Colonic mucosa (tissue), 4 donors: ENCODE measurements around the gene RAB11FIP3. TPM values are rescaled to one million over a fixed set of nuclear protein-coding genes. Genes with fewer than 3 reads are reported as not detected.

Experiments
- DNase-seq: peaks from one replicate; pipeline ENCODE4 v3.0.0-alpha.2; 2020
- H3K27ac ChIP-seq: fragments of 200-600 bp; one replicate; pipeline ENCODE4 v1.8.0; 2021
- H3K27me3 ChIP-seq: fragments of 200-600 bp; one replicate; pipeline ENCODE4 v1.8.0; 2021
- H3K36me3 ChIP-seq: fragments of 200-600 bp; one replicate; pipeline ENCODE4 v1.8.0; 2021
- H3K4me1 ChIP-seq: fragments of 200-600 bp; one replicate; pipeline ENCODE4 v1.8.0; 2021; ENCODE audit warnings: mild to moderate bottlenecking
- H3K4me3 ChIP-seq: fragments of 200-600 bp; one replicate; pipeline ENCODE4 v1.8.0; 2021
- H3K9ac ChIP-seq, 2 donors: one replicate each; pipeline ENCODE4 v1.7.0; 2013; ENCODE audit warnings: control low read depth in 2 of 2, low read depth in 2 of 2, low read length in 2 of 2
- H3K9me3 ChIP-seq: fragments of 200-600 bp; one replicate; pipeline ENCODE4 v1.8.0; 2021
- CTCF ChIP-seq: fragments of 200-600 bp; IDR thresholded peaks from one replicate; pipeline ENCODE4 v1.8.0; 2022; ENCODE audit warnings: antibody characterized with exemption, mild to moderate bottlenecking
- intact Hi-C: fragments of 100-400 bp; cut with DNase I; formaldehyde crosslinking; loops from one replicate; pipeline ENCODE4 v1.14.1; 2022
- total RNA-seq, 2 donors: library from RNA; stranded (reverse); fragmentation: NEBNext Ultra II Directional in 1 of 2; extraction: Animal tissue kit (Norgen Biotek cat#: 25700) in 1 of 2; gene quantifications; one replicate each; pipeline ENCODE4 v1.2.1, GENCODE V29; 2021
- donor health status: healthy.
- donor health status: DM: no; HTN: no; CAD: no.
- donor health status: DM: no; HTN: no; CAD: no.

The RAB11FIP3 gene
- total RNA-seq, 2 donors from 2014 or later, result 20.9 to 22.3 TPM

DNA sequence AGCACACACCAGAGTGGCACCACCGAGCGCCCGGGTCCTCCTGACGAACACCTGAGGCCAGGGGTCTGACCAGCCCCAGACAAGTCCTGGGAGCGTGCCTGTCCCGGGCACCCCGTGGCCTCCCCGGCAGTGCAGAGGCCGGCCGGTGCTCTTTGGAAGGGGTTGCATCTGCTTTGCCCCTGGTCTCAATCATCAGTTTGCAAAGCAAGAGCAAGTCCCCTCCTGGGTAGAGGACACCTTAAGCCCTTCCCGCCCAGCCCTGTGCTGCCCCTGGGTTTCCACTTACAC, 90.4 kb downstream of the RAB11FIP3 start:
- H3K36me3 ChIP-seq, result no peaks in the 10 kb centered on the region
- no peaks in the 10 kb centered on the region for H3K9me3 ChIP-seq
- no peak overlapping the region for H3K9ac ChIP-seq
- intact Hi-C loops, result no loop called here
- no peak for DNase-seq
- H3K27ac ChIP-seq, result no peak overlapping the region
- H3K4me1 ChIP-seq, result no peaks in the 10 kb centered on the region
- H3K4me3 ChIP-seq, result no peak overlapping the region
- no peaks in the 10 kb centered on the region for H3K27me3 ChIP-seq
- no peak for TF ChIP-seq CTCF

- no peak overlapping the region for H3K4me3 ChIP-seq
- no peak for DNase-seq
- H3K4me1 ChIP-seq, result no peaks in the 10 kb centered on the region
- H3K27ac ChIP-seq, result no peak overlapping the region
- H3K9me3 ChIP-seq, result no peaks in the 10 kb centered on the region
- no peak overlapping the region for H3K9ac ChIP-seq
- H3K36me3 ChIP-seq, result no peaks in the 10 kb centered on the region
- intact Hi-C loops, result no loop called here
- no peaks in the 10 kb centered on the region for H3K27me3 ChIP-seq
- TF ChIP-seq CTCF, result no peak
These were observed 90.9 kb downstream of the RAB11FIP3 start for GRCh38 chr16:516301-516700.

DNA sequence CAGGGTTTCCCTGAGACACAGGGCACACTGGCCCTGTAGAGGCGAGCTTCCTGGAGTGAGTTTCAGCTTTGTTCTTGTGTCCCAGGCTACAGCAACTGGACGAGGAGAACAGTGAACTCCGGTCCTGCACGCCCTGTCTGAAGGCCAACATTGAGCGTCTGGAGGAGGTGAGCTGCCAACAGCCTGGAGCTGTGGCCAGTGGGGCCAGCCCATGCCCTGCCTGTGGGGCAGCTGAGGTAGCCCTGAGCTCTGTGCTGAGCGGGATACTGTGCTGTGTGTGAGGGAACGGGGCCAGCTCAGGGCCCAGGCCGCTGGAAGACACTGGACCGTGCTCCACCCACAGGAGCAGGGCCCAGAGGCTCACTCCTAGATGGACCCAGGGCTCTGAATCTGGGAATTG, 93.4 kb downstream of the RAB11FIP3 start:
- no peak overlapping the region for H3K4me3 ChIP-seq
- intact Hi-C loops, result no loop called here
- H3K9ac ChIP-seq, result no peak overlapping the region
- no peaks in the 10 kb centered on the region for H3K9me3 ChIP-seq
- TF ChIP-seq CTCF, result no peak
- H3K27ac ChIP-seq, result no peak overlapping the region
- H3K36me3 ChIP-seq, result no peaks in the 10 kb centered on the region
- H3K27me3 ChIP-seq, result no peaks in the 10 kb centered on the region
- H3K4me1 ChIP-seq, result no peaks in the 10 kb centered on the region
- DNase-seq, result no peak

- Histone ChIP-seq H3K27me3 (no peaks in the 10 kb centered on the region), H3K27ac (no peak overlapping the region), H3K9ac (no peak overlapping the region), H3K36me3 (no peaks in the 10 kb centered on the region), H3K4me1 (no peaks in the 10 kb centered on the region), H3K4me3 (no peak overlapping the region), H3K9me3 (no peaks in the 10 kb centered on the region)
- intact Hi-C loops, result no loop called here
- DNase-seq, result no peak
- no peak for TF ChIP-seq CTCF
These were observed 94.0 kb downstream of the RAB11FIP3 start for GRCh38 chr16:519425-519824.

DNA sequence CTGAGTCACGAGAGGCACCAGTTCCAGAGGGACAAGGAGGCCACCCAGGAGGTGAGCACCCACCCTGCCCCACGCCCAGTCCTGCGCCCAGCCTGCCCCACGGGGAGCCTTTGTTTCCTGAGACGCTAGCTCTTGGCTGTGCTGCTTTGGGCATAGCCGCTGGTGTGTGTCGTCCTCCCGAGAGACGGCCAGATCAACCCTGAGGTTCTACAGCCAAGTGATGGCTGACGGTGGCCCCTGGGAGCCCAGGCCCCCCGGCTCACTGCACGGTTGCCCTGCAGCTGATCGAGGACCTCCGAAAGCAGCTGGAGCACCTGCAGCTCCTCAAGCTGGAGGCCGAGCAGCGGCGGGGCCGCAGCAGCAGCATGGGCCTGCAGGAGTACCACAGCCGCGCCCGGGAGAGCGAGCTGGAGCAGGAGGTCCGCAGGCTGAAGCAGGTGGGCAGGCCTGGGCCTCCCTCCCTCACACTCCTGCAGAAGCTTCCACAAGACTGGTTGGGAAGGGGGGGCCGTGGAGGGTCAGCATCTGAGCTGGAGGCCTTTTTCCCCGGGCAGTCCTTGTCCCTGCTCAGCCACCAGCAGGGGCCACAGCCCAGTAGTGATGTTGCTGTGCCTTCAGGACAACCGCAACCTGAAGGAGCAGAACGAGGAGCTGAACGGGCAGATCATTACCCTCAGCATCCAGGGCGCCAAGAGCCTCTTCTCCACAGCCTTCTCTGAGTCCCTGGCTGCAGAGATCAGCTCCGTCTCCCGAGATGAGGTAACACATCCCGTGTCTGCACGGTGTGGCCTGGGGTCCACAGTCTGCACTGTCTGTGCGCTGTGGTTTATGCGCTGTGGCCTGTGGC, 94.6 kb downstream of the RAB11FIP3 start:
- no peak for TF ChIP-seq CTCF
- no peak for DNase-seq

More for the DNA sequence above, 94.6 kb downstream of the RAB11FIP3 start:
- no peaks in the 10 kb centered on the region for H3K27me3 ChIP-seq
- no peak overlapping the region for H3K4me3 ChIP-seq
- no peaks in the 10 kb centered on the region for H3K9me3 ChIP-seq
- H3K9ac ChIP-seq, result no peak overlapping the region
- no peaks in the 10 kb centered on the region for H3K36me3 ChIP-seq
- intact Hi-C loops, result no loop called here
- H3K4me1 ChIP-seq, result no peaks in the 10 kb centered on the region
- H3K27ac ChIP-seq, result no peak overlapping the region
